GM18498 (cell line): ENCODE data around the gene PTGDR2.

ENCODE experiments used
- ATAC-seq: cut with Tn5 transposase; IDR thresholded peaks from one replicate; pipeline ENCODE4 v1.9.1; 2021; ENCODE audit warnings: mild to moderate bottlenecking, moderate library complexity; ENCODE audit not compliant: unreplicated experiment

The PTGDR2 gene

GRCh38 chr11:60855726-60856633 lies at the start of gene PTGDR2:
PTGDR2 (minus strand) TSS chr11:60855950; CDS start chr11:60853722, 2,228 bp downstream.
- no peak for ATAC-seq

GRCh38 chr11:60905047-60905446 lies 49.3 kb upstream of the PTGDR2 start:
- no peak for ATAC-seq

GRCh38 chr11:60902625-60903024 lies 46.9 kb upstream of the PTGDR2 start:
- ATAC-seq: no peak

- ATAC-seq: no peak
These were observed 45.1 kb upstream of the PTGDR2 start for GRCh38 chr11:60900673-60901404.

DNA sequence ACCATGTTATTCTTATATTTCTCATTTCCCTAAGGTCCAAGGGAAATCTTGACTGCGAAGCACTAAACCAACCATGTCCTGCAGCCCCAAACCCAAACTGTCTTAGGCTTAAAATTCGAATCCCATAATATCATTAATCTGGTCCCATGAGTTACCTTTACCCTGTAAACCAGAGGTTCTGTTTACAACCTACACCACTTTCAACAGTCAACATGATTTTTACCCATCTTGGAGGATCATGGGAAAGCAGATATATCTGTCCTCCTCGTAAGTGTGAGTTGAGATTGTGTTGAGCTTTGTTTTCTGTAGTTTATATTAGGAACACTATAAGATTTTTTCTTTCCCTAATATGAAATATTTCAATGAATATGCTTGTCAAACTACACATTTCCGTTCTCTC lies 44.2 kb upstream of the PTGDR2 start:
- no peak for ATAC-seq

- peak; percentile 62 for ATAC-seq
These were observed 43.5 kb upstream of the PTGDR2 start for GRCh38 chr11:60899046-60899936.

DNA sequence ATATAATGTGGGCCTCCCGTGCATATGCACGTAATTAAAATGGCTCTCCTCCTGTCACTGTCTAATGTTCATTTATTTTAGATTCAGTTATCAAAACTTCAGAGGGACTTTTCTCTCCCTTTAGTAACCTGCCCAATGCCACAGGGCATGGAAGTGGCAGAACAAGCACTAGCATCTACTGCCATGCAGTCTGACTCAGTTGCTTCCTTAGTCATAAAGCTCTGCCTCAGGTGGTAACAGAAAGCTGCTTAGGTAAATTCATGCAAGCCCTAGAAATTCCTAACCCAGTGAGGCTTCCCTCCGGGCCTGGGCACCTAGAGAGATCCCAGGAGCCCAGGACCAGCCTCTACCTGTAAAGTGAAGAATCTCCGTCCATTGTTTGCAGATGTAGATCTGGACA lies 41.7 kb upstream of the PTGDR2 start:
- ATAC-seq: no peak

DNA sequence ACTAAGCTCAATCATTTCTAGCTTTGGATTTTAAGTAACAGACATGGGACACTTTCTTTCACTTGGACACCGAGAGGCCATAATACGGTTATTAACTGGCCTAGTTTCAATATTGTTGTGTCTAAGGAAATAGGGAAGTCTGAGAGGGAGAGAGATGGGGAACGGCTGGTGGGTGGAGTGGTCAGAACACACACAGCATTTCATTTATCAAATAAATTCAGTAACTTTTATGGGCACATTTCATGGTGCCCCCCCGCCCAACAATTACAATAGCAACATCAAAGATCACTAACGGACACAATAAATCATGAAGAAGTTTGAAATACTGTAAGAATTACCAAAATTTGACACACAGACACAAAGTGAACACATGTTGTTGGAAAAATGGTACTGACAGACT lies 39.9 kb upstream of the PTGDR2 start:
- ATAC-seq: no peak

GRCh38 chr11:60891103-60891741 lies 35.5 kb upstream of the PTGDR2 start:
- ATAC-seq: no peak

- no peak for ATAC-seq
These were observed 34.9 kb upstream of the PTGDR2 start for GRCh38 chr11:60890696-60891095.

- ATAC-seq: no peak
These were observed 34.1 kb upstream of the PTGDR2 start for GRCh38 chr11:60889869-60890311.

DNA sequence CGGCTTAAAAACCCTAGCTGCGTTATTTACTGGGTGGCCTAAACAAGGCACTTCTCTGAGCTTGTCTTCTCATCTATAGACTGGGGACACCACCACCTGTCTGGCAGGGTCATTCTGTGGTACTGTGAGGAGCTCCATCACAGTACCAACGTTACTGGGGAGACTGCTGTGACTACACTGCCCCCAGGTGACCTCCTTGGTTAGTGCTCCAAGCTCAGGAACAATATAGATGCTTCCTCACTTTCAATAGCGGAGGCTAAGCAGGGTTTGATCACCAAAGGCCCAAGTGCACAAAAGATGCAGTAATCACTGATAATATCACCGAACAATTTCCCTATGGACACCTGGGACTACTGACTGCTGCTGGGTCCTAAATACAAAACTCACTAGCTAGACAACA lies 31.8 kb upstream of the PTGDR2 start:
- ATAC-seq: peak; percentile 59

DNA sequence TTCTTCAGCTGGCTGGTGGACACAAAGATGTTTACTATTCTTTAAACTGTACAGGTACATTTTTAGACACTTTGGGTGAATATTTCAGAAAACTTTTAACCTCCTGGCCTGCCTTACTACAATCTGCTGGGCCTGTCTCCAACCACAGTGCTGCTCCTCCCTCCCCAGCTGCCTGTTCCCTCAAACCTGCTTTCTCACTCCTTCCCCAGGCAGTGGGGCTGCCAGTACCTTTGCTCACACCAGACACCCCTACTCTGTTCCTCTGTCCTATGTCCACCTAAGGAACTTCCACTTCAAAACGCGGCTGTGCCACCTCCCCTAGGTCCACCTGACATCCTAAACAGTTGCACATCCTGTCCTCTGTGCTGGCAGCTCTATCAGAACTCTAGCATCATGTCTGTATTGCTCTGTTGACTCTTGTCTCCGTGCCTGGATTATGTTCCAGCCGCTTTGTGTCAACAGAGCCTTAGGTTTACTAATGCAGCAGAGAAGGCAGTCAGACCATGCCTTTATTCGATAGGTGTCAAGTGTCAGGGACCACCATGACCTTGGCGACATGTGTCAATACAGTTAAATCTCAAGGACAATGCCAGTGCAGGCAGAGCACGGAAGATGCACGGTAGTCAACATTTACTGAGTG lies 25.0 kb upstream of the PTGDR2 start:
- ATAC-seq: no peak

- ATAC-seq: no peak
These were observed 24.3 kb upstream of the PTGDR2 start for GRCh38 chr11:60879971-60880588.

- ATAC-seq: no peak
These were observed 23.4 kb upstream of the PTGDR2 start for GRCh38 chr11:60879104-60879503.

- ATAC-seq: no peak
These were observed 22.7 kb upstream of the PTGDR2 start for GRCh38 chr11:60878245-60879101.

- no peak for ATAC-seq
These were observed 20.4 kb upstream of the PTGDR2 start for GRCh38 chr11:60876168-60876485.

GRCh38 chr11:60875366-60876167 lies 19.8 kb upstream of the PTGDR2 start:
- no peak for ATAC-seq
